AG04450 (cell line): ENCODE results near the gene CPLX1. TPM values are rescaled to one million over a fixed set of nuclear protein-coding genes. Genes with fewer than 3 reads are reported as not detected.

Experiments
- CTCF ChIA-PET: fragments of 300-600, 350-600 bp; formaldehyde crosslinking; extraction: SDS; loops from one replicate; lab custom pipeline; 2022; ENCODE audit warnings: antibody characterized with exemption, inconsistent platforms; lab: Charles Lee
- POLR2A ChIA-PET: fragments of 350-600 bp; formaldehyde crosslinking; extraction: SDS; loops from one replicate; lab custom pipeline; 2021; ENCODE audit warnings: antibody characterized with exemption, inconsistent platforms; lab: Yijun Ruan, JAX
- DNase-seq: peaks from one replicate; pipeline ENCODE4 v3.0.0-alpha.2; 2011; ENCODE audit warnings: low read depth, low spot score
- H3K27ac ChIP-seq: one replicate; pipeline ENCODE4 v1.5.1; 2012; ENCODE audit warnings: low read depth, low read length, control low read depth
- H3K27me3 ChIP-seq: one replicate; pipeline ENCODE4 v1.6.0; 2012; ENCODE audit warnings: low read length; ENCODE audit not compliant: control insufficient read depth, insufficient read depth
- H3K4me3 ChIP-seq: 2 replicates; pipeline ENCODE4 v1.5.1; 2011; ENCODE audit warnings: mild to moderate bottlenecking, low read depth, low read length, control low read depth
- H3K9me3 ChIP-seq: 2 replicates; pipeline ENCODE4 v1.5.1; 2012; ENCODE audit warnings: low read length; ENCODE audit not compliant: control insufficient read depth, insufficient read depth
- CTCF ChIP-seq: IDR thresholded peaks from 2 replicates; pipeline ENCODE4 v1.5.1; 2011; ENCODE audit warnings: low read depth, low read length, control low read depth, inconsistent platforms
- polyA plus RNA-seq: library from polyadenylated mRNA; depleted of rRNA; stranded (reverse); fragments of >200 nt; gene quantifications from 2 replicates; pipeline ENCODE4 v1.2.3, GENCODE V29; 2011

The CPLX1 gene
- polyA plus RNA-seq, 1 experiment = not detected

- Histone ChIP-seq H3K27ac (no peak overlapping the region), H3K9me3 (no peaks in the 10 kb centered on the region; the same call in 1 of the 2 replicates), H3K27me3 (no peaks in the 10 kb centered on the region), H3K4me3 (no peak overlapping the region)
- TF ChIP-seq CTCF = no peak
- CTCF ChIA-PET = interaction anchor here (0.8 to 3.3 kb wide), 2 partner anchors 10 to 21 kb away, joined by 4 to 28 read pairs; no protein-coding TSS in a partner anchor
- DNase-seq = no peak
- POLR2A ChIA-PET = no interaction called here
Measured at GRCh38 chr4:743463-744211, 82.3 kb downstream of the CPLX1 start.

DNA sequence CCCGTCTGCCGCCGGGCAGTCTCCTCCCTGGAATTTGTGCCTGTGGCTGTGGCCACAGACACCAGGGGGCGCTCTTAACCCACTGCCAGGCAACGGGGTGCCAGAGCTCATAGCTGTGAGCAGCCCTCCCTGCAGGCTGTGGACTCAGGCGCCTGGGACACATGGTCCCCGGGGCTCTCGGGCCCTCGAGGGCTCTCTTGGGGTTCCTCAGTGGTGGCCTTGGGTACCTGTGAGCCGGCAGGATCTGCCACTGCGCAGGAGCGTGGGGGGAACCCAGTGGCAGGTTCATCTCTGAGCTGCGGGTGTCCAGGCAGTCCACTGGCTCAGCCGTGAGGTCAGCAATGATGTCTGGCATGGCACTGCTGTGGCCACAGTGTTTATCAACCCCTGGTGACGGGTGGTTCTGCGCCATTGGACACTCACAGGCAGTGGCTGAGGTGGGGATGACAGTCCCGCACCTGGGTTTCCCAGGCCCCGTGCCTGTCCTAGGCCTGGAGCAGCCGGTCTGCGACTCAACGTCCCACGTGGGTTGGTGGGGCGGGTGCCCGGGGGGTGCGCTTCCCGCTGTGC lies 83.1 kb downstream of the CPLX1 start:
- CTCF ChIA-PET = interaction anchor here (0.6 to 3.3 kb wide), 16 partner anchors 10 to 244 kb away, joined by 3 to 28 read pairs (median 5); partner anchors contain the start of gene IDUA

DNA sequence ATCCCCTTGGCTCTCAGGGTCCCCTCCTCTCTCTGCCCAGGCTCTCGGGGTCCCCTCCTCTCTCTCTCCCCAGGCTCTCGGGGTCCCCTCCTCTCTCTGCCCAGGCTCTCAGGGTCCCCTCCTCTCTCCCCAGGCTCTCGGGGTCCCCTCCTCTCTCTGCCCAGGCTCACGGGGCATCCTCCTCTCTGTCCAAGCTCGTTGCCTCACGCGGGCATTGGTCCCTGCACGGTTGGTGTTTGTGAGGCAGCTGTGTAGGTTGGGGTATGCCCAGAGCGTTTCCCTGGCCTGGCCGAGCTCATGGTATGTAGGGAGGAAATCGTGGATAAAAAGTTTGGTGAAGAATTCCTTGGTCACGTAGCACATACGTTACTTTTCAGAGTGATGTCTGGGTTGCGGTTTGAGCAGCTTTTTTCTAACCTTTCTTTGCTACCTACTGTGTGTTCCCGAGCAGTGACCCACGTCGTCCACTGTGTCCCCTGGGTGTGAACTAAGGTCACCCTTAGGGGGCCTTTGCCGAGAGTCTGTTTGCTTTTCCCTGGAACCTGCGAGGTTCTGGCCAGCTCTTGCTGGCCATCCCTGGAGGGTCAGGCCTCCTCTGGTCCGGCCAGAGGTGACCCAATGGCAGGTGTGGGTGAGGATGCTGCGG lies 83.7 kb downstream of the CPLX1 start:
- Histone ChIP-seq H3K27ac (no peak overlapping the region), H3K27me3 (no peaks in the 10 kb centered on the region), H3K9me3 (no peaks in the 10 kb centered on the region; the same call in 1 of the 2 replicates), H3K4me3 (no peak overlapping the region)
- no peak for DNase-seq
- TF ChIP-seq CTCF = no peak
- CTCF ChIA-PET = interaction anchor here (0.6 to 3.3 kb wide), 20 partner anchors 9 to 245 kb away, joined by 3 to 28 read pairs (median 5); partner anchors contain the start of gene IDUA
- POLR2A ChIA-PET = interaction anchor here (0.7 kb wide), 2 partner anchors 11 to 24 kb away, joined by 3 read pairs; no protein-coding TSS in a partner anchor

More for the DNA sequence above, 83.1 kb downstream of the CPLX1 start:
- no peaks in the 10 kb centered on the region; the same call in 1 of the 2 replicates for H3K9me3 ChIP-seq
- peak; percentile 84 for TF ChIP-seq CTCF
- POLR2A ChIA-PET = no interaction called here
- no peaks in the 10 kb centered on the region for H3K27me3 ChIP-seq
- no peak overlapping the region for H3K4me3 ChIP-seq
- DNase-seq = no peak
- no peak overlapping the region for H3K27ac ChIP-seq

GRCh38 chr4:740656-741282 lies 85.2 kb downstream of the CPLX1 start:
- H3K9me3 ChIP-seq = no peaks in the 10 kb centered on the region; the same call in 1 of the 2 replicates
- no peak for TF ChIP-seq CTCF
- peak overlapping the region; percentile 47 for H3K27ac ChIP-seq
- CTCF ChIA-PET = interaction anchor here (0.7 to 3.3 kb wide), 6 partner anchors 12 to 605 kb away, joined by 3 to 28 read pairs (median 4); partner anchors contain the start of gene IDUA
- no peak overlapping the region for H3K4me3 ChIP-seq
- no peaks in the 10 kb centered on the region for H3K27me3 ChIP-seq
- DNase-seq = peak; percentile 30
- POLR2A ChIA-PET = no interaction called here
